SK-N-SH treated with all-trans-retinoic acid at 6 μM for 48 hours (cell line): ENCODE data around the gene MFNG.

ENCODE experiments used
- ARNTL ChIP-seq: fragments of 450-650 bp; formaldehyde crosslinking; IDR thresholded peaks from 2 replicates; pipeline ENCODE4 v1.5.0; 2020; ENCODE audit warnings: low read depth, mild to moderate bottlenecking, moderate library complexity, borderline replicate concordance
- CSRNP3 ChIP-seq: fragments of 250-450 bp; sonication (Bioruptor Pico); IDR thresholded peaks from 2 replicates; pipeline ENCODE4 v1.5.1; 2021; ENCODE audit warnings: mild to moderate bottlenecking, moderate library complexity
- ESRRG ChIP-seq: fragments of 250-450 bp; sonication (Bioruptor Pico); IDR thresholded peaks from 2 replicates; pipeline ENCODE4 v1.6.1; 2021; ENCODE audit warnings: mild to moderate bottlenecking
- ISL1 ChIP-seq: fragments of 250-450 bp; sonication (Bioruptor Pico); IDR thresholded peaks from 2 replicates; pipeline ENCODE4 v2.1.2; 2022; ENCODE audit warnings: mild to moderate bottlenecking, moderate library complexity
- PATZ1 ChIP-seq: fragments of 250-450 bp; sonication (Bioruptor Pico); IDR thresholded peaks from 2 replicates; pipeline ENCODE4 v1.8.0; 2020; ENCODE audit warnings: mild to moderate bottlenecking, moderate library complexity, borderline replicate concordance
- RARB ChIP-seq: fragments of 250-450 bp; sonication (Bioruptor Pico); IDR thresholded peaks from 2 replicates; pipeline ENCODE4 v1.8.0; 2021; ENCODE audit warnings: mild to moderate bottlenecking, moderate library complexity
- ZFP30 ChIP-seq: fragments of 450-650 bp; formaldehyde crosslinking; IDR thresholded peaks from 2 replicates; pipeline ENCODE4 v1.5.0; 2022; ENCODE audit warnings: mild to moderate bottlenecking, moderate library complexity

- TF ChIP-seq RARB (CRISPR knock-in tag), result no peak
- TF ChIP-seq ISL1 (CRISPR knock-in tag), result no peak
- TF ChIP-seq ZFP30 (CRISPR knock-in tag), result no peak
- no peak for TF ChIP-seq ARNTL (CRISPR knock-in tag)
- TF ChIP-seq CSRNP3 (CRISPR knock-in tag), result no peak
- no peak for TF ChIP-seq ESRRG
- no peak for TF ChIP-seq PATZ1
Measured at GRCh38 chr22:37516456-37516855, 30.3 kb upstream of the MFNG start.
